Dendritic cell treated with granulocyte-macrophage colony-stimulating factor and Interleukin-4, amounts not matched to agents 40 ng/mL and 50 ng/mL, for 4 days (primary cell): ENCODE measurements around the gene GOLGA8M.
"Not testable (repeated sequence)": the region's sequence is repeated elsewhere in the genome, so short reads cannot be mapped to it uniquely, and the experiment has no call there.

Experiments used
- H3K27ac Mint-ChIP-seq: one replicate; pipeline ENCODE4 v1.8.0; 2022; ENCODE audit warnings: mild to moderate bottlenecking, mixed read lengths
- H3K27me3 Mint-ChIP-seq: one replicate; pipeline ENCODE4 v1.8.0; 2022; ENCODE audit warnings: mild to moderate bottlenecking, mixed read lengths
- H3K36me3 Mint-ChIP-seq: one replicate; pipeline ENCODE4 v1.8.0; 2022; ENCODE audit warnings: low read depth, mixed read lengths
- H3K4me1 Mint-ChIP-seq: one replicate; pipeline ENCODE4 v1.8.0; 2022; ENCODE audit warnings: low read depth, mixed read lengths
- H3K4me3 Mint-ChIP-seq: one replicate; pipeline ENCODE4 v1.8.0; 2022; ENCODE audit warnings: mild to moderate bottlenecking, moderate library complexity, mixed read lengths
- H3K9me3 Mint-ChIP-seq: one replicate; pipeline ENCODE4 v1.8.0; 2022; ENCODE audit warnings: mixed read lengths
- intact Hi-C: fragments of 100-400 bp; cut with micrococcal nuclease; formaldehyde crosslinking; loops from one replicate; pipeline ENCODE4 v1.15.0; 2022

The GOLGA8M gene

GRCh38 chr15:28702427-28702826 is 9.8 kb downstream of the GOLGA8M start:
- intact Hi-C loops, H3K9me3 Mint-ChIP-seq, H3K36me3 Mint-ChIP-seq, H3K27ac Mint-ChIP-seq, H3K4me1 Mint-ChIP-seq, H3K4me3 Mint-ChIP-seq, H3K27me3 Mint-ChIP-seq: not testable (repeated sequence)

GRCh38 chr15:28694006-28694751 is 18.0 kb downstream of the GOLGA8M start:
- H3K36me3 Mint-ChIP-seq, intact Hi-C loops, H3K27me3 Mint-ChIP-seq, H3K4me3 Mint-ChIP-seq, H3K9me3 Mint-ChIP-seq, H3K27ac Mint-ChIP-seq, H3K4me1 Mint-ChIP-seq: not testable (repeated sequence)

- H3K4me3 Mint-ChIP-seq, H3K27ac Mint-ChIP-seq, H3K27me3 Mint-ChIP-seq, intact Hi-C loops, H3K4me1 Mint-ChIP-seq, H3K9me3 Mint-ChIP-seq, H3K36me3 Mint-ChIP-seq: not testable (repeated sequence)
Observed at GRCh38 chr15:28693021-28693420, 19.2 kb downstream of the GOLGA8M start.

- peaks cover 17% of the 10 kb centered on the region for H3K36me3 Mint-ChIP-seq
- H3K27ac Mint-ChIP-seq, intact Hi-C loops, H3K4me1 Mint-ChIP-seq, H3K4me3 Mint-ChIP-seq, H3K9me3 Mint-ChIP-seq, H3K27me3 Mint-ChIP-seq: not testable (repeated sequence)
Observed at GRCh38 chr15:28673533-28673932, 38.7 kb downstream of the GOLGA8M start.

GRCh38 chr15:28672122-28672521 is 40.1 kb downstream of the GOLGA8M start:
- H3K9me3 Mint-ChIP-seq, intact Hi-C loops, H3K4me3 Mint-ChIP-seq, H3K27ac Mint-ChIP-seq, H3K4me1 Mint-ChIP-seq, H3K27me3 Mint-ChIP-seq: not testable (repeated sequence)
- H3K36me3 Mint-ChIP-seq: peaks cover 20% of the 10 kb centered on the region

GRCh38 chr15:28666402-28666801 is 45.8 kb downstream of the GOLGA8M start:
- H3K27me3 Mint-ChIP-seq, H3K27ac Mint-ChIP-seq, H3K4me1 Mint-ChIP-seq, intact Hi-C loops, H3K4me3 Mint-ChIP-seq, H3K9me3 Mint-ChIP-seq: not testable (repeated sequence)
- H3K36me3 Mint-ChIP-seq: peaks cover 15% of the 10 kb centered on the region

- H3K9me3 Mint-ChIP-seq, H3K27ac Mint-ChIP-seq, H3K4me3 Mint-ChIP-seq, H3K27me3 Mint-ChIP-seq, intact Hi-C loops, H3K4me1 Mint-ChIP-seq: not testable (repeated sequence)
- peaks cover 15% of the 10 kb centered on the region for H3K36me3 Mint-ChIP-seq
Observed at GRCh38 chr15:28664575-28664974, 47.6 kb downstream of the GOLGA8M start.

- H3K4me1 Mint-ChIP-seq, H3K27ac Mint-ChIP-seq, H3K9me3 Mint-ChIP-seq, H3K27me3 Mint-ChIP-seq, H3K4me3 Mint-ChIP-seq, intact Hi-C loops: not testable (repeated sequence)
- H3K36me3 Mint-ChIP-seq: peaks cover 15% of the 10 kb centered on the region
Observed at GRCh38 chr15:28663717-28664116, 48.5 kb downstream of the GOLGA8M start.

GRCh38 chr15:28660750-28661149 is 51.5 kb downstream of the GOLGA8M start:
- intact Hi-C loops, H3K27me3 Mint-ChIP-seq, H3K4me3 Mint-ChIP-seq, H3K27ac Mint-ChIP-seq, H3K9me3 Mint-ChIP-seq, H3K4me1 Mint-ChIP-seq: not testable (repeated sequence)
- H3K36me3 Mint-ChIP-seq: peaks cover 17% of the 10 kb centered on the region

- H3K4me1 Mint-ChIP-seq, H3K4me3 Mint-ChIP-seq, H3K27ac Mint-ChIP-seq, intact Hi-C loops, H3K9me3 Mint-ChIP-seq, H3K27me3 Mint-ChIP-seq: not testable (repeated sequence)
- peaks cover 25% of the 10 kb centered on the region for H3K36me3 Mint-ChIP-seq
Observed at GRCh38 chr15:28656018-28656360, 56.2 kb downstream of the GOLGA8M start.

GRCh38 chr15:28655329-28656017 is 56.7 kb downstream of the GOLGA8M start:
- intact Hi-C loops, H3K9me3 Mint-ChIP-seq, H3K4me3 Mint-ChIP-seq, H3K4me1 Mint-ChIP-seq, H3K27ac Mint-ChIP-seq, H3K27me3 Mint-ChIP-seq: not testable (repeated sequence)
- peaks cover 25% of the 10 kb centered on the region for H3K36me3 Mint-ChIP-seq

GRCh38 chr15:28654194-28654593 is 58.0 kb downstream of the GOLGA8M start:
- peaks cover 25% of the 10 kb centered on the region for H3K36me3 Mint-ChIP-seq
- H3K4me1 Mint-ChIP-seq, H3K4me3 Mint-ChIP-seq: not testable (repeated sequence)

GRCh38 chr15:28652538-28652937 is 59.7 kb downstream of the GOLGA8M start:
- H3K4me1 Mint-ChIP-seq, H3K9me3 Mint-ChIP-seq, H3K27ac Mint-ChIP-seq, H3K27me3 Mint-ChIP-seq, intact Hi-C loops, H3K4me3 Mint-ChIP-seq: not testable (repeated sequence)
- H3K36me3 Mint-ChIP-seq: peaks cover 19% of the 10 kb centered on the region

More at GRCh38 chr15:28654194-28654593, 58.0 kb downstream of the GOLGA8M start:
- H3K27ac Mint-ChIP-seq, H3K9me3 Mint-ChIP-seq, intact Hi-C loops, H3K27me3 Mint-ChIP-seq: not testable (repeated sequence)
